ENCODE measurements around the gene EFR3B.

The EFR3B gene

DNA sequence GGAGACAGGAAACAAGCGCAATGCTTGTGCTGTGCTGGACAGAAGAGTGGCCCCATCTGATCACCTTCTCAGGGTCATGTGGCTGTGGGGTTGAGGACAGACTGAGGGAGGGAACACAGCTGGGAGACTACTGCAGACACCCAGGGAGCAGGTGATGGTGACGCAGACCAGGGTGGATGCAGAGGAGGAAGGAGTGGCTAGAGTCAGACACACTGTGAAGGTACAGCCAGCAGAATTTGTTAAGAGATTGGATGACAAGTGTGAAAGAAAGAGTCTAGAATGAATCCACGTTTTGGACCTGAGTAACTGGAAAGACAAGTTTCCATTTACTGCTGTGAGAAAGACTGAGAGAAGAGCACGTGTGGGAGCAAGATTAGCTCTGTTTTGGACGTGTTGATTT is 142.4 kb downstream of the EFR3B start:
- DNase-seq (ENCODE audit: low read depth, low spot score): no peak

DNA sequence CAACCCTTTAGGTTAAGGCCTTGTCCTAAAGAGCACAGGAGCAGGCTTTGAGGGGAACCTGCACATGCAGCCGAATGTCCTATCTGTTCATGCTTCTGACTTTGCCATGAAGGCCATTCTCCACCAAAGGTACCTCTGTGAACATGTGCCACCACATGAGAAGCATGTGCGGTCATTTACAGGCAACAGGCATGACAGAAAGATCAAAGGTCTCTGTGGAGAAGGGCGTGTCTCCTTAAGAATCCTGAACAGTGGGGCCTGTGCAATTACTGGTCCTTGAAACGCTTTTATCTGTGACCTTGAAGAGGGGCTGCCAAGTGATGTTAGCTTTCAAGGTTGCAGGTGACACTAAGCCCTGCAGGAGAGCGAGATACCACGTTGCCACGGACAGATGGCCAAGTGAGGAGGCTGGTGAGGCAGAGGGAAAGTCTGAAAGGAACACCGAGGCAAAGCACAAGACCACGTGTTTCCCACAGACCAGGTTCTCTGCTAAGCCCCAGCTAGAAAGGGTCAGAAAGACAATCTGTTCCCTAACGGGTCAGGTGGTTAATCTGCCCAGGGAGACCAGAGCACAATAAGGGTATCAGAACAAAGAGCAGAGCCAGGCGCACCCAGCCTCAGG is 146.0 kb downstream of the EFR3B start:
- DNase-seq (ENCODE audit: low read depth, low spot score): no peak

DNA sequence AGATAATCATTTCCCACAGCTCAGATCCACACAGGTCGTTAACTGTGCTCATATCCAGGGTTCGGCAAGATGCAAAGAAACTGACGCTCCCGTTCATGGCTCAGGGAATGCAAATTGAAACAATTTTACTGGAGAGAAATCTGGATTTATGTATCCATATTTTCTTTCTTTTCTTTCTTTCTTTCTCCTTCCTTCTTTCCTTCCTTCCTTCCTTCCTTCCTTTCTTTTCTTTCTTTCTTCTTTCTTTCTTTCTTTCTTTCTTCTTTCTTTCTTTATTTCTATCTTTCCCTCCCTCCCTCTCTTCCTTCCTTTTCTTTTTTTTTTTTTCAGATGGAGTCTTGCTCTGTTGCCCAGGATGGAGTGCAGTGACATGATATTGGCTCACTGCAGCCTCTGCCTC is 146.5 kb downstream of the EFR3B start:
- no peak for DNase-seq (ENCODE audit: low read depth, low spot score)

DNA sequence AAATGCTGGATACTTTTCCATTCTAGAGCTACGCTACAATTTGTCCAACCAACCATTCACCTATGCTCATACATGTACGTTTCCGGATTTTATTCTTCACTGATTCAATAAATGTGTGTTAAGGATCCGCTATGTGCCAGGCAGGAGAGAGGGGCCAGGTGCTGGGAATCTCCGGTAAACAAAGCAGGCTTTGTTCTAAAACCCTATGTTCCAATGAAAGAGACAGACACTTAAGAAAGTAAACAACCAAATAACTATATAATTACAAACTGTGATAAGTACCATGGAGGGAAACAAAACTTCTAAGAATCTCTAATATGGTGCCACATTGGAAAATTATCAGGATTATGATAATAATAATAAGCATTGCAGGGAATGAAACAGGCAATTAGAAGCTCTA is 148.7 kb downstream of the EFR3B start:
- no peak for DNase-seq (ENCODE audit: low read depth, low spot score)

DNA sequence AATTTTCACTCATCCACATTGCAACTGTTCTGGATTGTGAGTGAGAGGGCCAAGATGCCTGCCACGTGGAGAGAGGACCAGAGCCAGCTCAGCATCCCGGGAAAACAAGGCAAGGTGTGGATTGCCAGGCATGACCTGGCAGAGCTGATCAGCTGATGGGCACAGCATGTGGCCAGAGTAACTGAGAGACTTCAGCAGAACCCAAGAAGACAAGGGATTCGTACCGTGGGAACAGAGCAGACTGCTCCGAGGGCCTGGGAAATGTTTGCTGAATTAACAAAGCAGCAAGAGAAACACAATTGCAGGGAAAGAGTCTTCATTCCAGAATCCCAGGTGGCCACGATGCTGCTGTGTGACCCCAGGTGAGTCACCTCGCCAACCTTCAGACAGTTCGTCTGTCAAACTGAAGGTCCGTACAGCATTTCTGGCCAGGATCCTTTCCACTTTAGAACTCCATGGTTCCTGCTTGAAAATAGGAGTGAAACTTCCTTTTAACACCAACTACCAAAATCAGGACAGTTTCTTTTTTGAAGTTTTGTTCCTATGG is 152.8 kb downstream of the EFR3B start:
- no peak for DNase-seq (ENCODE audit: low read depth, low spot score)

DNA sequence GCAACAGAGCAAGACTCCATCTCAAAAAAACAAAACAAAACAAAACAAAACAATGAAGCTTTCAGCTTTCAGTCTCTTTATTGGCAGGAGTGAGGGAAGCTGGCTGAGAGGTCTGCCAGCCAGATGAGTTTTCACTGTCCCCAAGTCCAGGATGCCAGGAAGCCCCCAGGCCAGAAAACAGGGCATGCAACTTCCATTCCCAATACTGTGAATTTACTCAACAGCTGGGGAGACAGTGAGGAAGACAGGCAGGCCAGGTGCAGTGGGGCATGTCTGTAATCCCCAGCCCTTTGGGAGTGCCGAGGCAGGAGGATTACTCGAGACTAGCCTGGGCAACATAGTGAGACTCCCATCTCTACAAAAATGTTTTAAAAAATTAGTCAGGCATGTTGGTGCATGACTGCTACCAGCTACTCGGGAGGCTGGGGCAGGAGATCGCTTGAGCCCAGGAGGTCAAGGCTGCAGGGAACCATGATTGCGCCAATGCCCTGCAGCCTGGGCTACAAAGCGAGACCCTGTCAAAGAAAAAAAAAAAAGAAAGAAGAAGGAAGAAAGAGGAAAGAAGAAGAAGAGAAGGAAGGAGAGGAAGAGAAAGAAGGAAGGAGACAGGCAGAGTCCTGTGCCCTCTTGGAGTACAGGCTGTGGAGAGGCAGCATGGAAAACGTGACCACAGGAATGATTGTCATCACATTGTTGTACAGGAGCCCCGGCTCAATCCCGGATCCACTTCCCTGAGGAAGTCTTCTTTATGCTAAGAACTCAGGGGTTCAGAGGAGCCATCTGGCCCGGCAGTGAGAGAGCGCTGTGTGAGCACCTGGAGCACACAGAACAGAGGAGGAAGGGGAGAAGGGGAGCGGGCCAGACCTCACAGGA is 155.7 kb downstream of the EFR3B start:
- DNase-seq (ENCODE audit: low read depth, low spot score): no peak

DNA sequence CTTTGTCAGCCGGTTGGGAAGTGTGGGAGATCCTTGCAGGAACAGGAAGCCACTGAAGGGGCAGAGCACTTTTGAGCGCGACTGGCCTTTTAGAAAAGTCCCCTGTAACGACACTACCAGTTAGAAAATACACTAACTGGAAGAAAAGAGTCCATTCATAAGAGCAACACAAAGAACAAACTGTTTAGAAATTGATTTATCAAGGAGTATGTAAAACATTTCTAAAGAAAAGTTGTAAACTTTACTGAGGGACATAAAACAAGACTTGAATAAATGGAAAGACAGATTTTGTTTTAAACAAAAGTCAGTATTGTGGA is 156.3 kb downstream of the EFR3B start:
- no peak for DNase-seq (ENCODE audit: low read depth, low spot score)

DNA sequence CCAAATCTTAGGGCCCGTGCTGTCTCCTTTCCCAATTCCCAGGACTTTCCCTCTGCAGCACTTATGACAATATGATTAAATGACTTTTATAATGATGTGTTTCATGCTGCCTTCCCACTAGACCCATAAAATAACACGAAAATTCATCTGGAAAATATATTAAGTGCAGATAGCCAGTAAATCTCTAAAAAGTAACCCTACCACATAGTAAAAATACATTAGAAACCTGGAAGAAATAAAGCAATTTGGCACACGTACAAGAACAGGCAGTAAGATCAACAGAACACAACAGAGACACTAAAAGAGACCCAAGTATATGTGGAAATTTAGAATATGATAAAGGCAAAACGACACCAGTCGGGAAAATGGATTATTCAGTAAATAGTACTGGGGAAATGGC is 156.7 kb downstream of the EFR3B start:
- DNase-seq (ENCODE audit: low read depth, low spot score): no peak

DNA sequence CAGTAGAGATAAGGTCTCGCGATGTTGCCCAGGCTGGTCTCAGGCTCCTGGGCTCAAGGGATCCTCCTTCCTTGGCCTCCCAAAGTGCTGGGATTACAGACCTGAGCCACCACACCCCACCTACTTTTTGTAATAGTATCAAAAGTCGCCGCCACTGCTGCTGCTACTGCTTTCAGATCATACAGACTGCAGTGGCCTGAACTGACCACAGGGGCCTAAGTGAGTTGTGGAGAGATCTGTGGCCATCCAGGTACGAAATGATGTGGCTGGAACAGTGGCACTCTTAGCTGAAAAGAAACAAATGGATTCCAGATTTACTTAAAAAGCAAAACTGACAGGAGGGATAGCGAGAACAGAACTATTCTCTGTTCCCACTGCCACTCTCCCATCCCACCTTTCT is 159.4 kb downstream of the EFR3B start:
- DNase-seq (ENCODE audit: low read depth, low spot score): no peak

DNA sequence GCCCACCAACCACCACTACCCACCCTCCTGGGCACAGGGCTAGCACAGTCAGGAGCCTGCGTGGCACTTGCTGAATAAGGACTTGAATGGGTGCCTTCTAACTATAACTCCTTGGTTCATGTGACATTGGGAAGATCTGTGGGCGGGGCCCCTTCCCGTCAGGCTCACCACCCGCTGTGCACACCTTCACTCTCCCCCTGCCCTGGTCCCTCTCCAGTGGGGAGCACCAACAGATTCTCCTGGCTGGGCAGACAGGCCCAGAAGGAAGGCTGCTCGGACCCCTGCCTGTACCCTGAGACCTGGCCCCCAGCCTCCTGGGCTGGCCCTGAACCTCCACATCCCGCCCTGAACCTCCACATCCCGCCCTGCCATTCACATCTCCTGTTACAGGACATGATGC is 159.9 kb downstream of the EFR3B start:
- DNase-seq (ENCODE audit: low read depth, low spot score): no peak

DNA sequence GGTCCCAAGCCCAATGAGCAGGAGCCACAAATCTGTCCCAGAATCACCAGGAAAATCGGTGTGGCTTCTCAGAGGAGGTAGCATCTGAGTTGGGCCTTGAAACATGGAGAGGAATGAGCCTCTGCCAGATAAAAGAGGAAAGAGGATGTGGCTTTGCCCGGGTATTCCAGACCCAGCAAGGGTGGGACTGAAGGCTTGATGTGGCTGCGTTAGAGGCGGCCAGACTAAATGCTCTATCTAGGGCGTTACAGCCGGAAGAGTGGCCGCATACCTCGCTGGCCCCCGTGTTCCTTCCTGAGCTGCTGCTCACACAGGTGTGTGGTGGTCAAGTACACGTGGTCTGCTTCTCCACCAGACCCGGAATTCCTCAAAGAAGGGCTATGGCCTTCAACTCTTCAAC is 160.4 kb downstream of the EFR3B start:
- no peak for DNase-seq (ENCODE audit: low read depth, low spot score)

DNA sequence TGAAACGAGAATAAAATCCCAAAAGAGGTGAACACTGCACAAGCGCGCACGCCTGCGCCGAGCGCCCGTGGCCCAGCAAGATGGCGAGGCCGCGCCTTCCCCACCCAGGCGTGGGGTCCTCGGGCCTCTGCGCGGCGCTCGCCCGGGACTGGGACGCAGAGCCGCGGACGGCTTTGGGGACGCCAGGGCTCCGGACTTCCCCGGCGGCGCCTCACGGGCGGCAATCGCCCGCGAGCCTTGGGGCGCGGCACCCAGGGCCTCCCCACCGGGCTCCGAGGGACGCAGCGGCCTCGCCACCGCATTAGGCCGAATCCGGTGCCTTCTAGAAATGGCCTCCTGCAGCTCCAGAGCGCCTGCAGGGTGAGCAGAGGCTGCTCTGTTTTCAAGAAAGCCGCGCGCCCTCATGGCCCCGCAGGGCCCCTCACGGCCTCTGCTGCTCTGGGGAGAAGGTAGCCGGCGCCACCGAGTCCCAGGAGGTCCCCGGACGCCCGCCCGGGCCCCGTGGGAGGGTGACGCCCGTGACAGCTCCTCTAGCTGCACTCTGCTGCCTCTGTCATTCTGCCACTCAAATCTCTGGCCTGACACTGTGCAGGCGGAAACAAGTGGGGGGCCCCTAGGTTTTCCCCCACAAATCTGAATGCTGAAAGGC is 162.4 kb downstream of the EFR3B start:
- no peak for DNase-seq (ENCODE audit: low read depth, low spot score)

DNA sequence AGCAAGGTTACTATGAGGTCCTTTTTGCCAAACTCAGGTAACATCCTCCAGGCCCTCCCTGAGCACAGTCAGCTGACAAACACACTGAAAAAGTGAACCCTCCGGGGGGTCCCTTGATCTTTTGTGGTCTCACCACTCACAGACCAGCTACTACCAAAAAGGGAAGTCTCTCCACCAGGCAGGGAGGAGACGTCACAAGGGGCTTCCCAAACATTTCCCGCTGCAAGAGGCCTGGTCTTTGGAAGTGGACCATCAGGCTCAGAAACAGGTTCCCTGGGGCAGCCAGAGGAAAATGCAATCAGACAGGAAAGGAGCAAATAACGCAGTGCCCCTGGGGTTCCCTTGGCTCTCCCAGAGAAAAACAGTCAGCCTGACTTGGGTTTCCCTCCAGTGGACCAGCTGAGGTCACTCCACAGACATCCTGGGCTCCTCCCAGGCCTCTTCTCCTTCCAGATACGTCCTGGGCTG is 165.2 kb downstream of the EFR3B start:
- DNase-seq (ENCODE audit: low read depth, low spot score): no peak

All from brain pericyte (primary cell).